GM21737 (cell line): ENCODE results near the gene LDLRAD4.

ENCODE experiments used
- ATAC-seq: cut with Tn5 transposase; IDR thresholded peaks from one replicate; pipeline ENCODE4 v1.9.1; 2021; ENCODE audit warnings: mild to moderate bottlenecking, moderate library complexity; ENCODE audit not compliant: unreplicated experiment

The LDLRAD4 gene

GRCh38 chr18:13454363-13455150 lies 236.0 kb downstream of the LDLRAD4 start:
- ATAC-seq = no peak

GRCh38 chr18:13455471-13455870 lies 236.9 kb downstream of the LDLRAD4 start:
- ATAC-seq = no peak

- ATAC-seq = peak; percentile 54
Observed at GRCh38 chr18:13455960-13456481, 237.5 kb downstream of the LDLRAD4 start.

GRCh38 chr18:13456736-13457271 lies 238.2 kb downstream of the LDLRAD4 start:
- ATAC-seq = no peak

GRCh38 chr18:13457327-13457726 lies 238.8 kb downstream of the LDLRAD4 start:
- no peak for ATAC-seq

- ATAC-seq = no peak
Observed at GRCh38 chr18:13460946-13461345, 242.4 kb downstream of the LDLRAD4 start.

GRCh38 chr18:13461469-13461868 lies 242.9 kb downstream of the LDLRAD4 start:
- ATAC-seq = no peak

GRCh38 chr18:13461936-13462335 lies 243.4 kb downstream of the LDLRAD4 start:
- no peak for ATAC-seq

- ATAC-seq = no peak
Observed at GRCh38 chr18:13462686-13463085, 244.1 kb downstream of the LDLRAD4 start.

GRCh38 chr18:13463526-13464210 lies 245.1 kb downstream of the LDLRAD4 start:
- no peak for ATAC-seq

- peak; percentile 92 for ATAC-seq
Observed at GRCh38 chr18:13464432-13465123, 246.0 kb downstream of the LDLRAD4 start.

GRCh38 chr18:13465124-13465446 lies 246.5 kb downstream of the LDLRAD4 start:
- peak; percentile 18 for ATAC-seq

- ATAC-seq = peak; percentile 15
Observed at GRCh38 chr18:13465476-13465875, 246.9 kb downstream of the LDLRAD4 start.

- no peak for ATAC-seq
Observed at GRCh38 chr18:13470516-13471197, 252.1 kb downstream of the LDLRAD4 start.

- no peak for ATAC-seq
Observed at GRCh38 chr18:13471198-13471845, 252.8 kb downstream of the LDLRAD4 start.

GRCh38 chr18:13471971-13472628 lies 253.5 kb downstream of the LDLRAD4 start:
- ATAC-seq = no peak

GRCh38 chr18:13473751-13474150 lies 255.2 kb downstream of the LDLRAD4 start:
- no peak for ATAC-seq

- ATAC-seq = no peak
Observed at GRCh38 chr18:13474336-13474735, 255.8 kb downstream of the LDLRAD4 start.

- ATAC-seq = no peak
Observed at GRCh38 chr18:13474907-13475545, 256.5 kb downstream of the LDLRAD4 start.
